AG04450 (cell line): ENCODE results near the gene PTPN4. TPM values are rescaled to one million over a fixed set of nuclear protein-coding genes. Genes with fewer than 3 reads are reported as not detected.
A peak's percentile ranks its signal among the peaks of the same experiment; 100 is the strongest.
"Not testable (repeated sequence)": the region's sequence is repeated elsewhere in the genome, so short reads cannot be mapped to it uniquely, and the experiment has no call there.

Experiments
- CTCF ChIA-PET: fragments of 300-600, 350-600 bp; formaldehyde crosslinking; extraction: SDS; loops from one replicate; lab custom pipeline; 2022; ENCODE audit warnings: antibody characterized with exemption, inconsistent platforms; lab: Charles Lee
- POLR2A ChIA-PET: fragments of 350-600 bp; formaldehyde crosslinking; extraction: SDS; loops from one replicate; lab custom pipeline; 2021; ENCODE audit warnings: antibody characterized with exemption, inconsistent platforms; lab: Yijun Ruan, JAX
- DNase-seq: peaks from one replicate; pipeline ENCODE4 v3.0.0-alpha.2; 2011; ENCODE audit warnings: low read depth, low spot score
- H3K27ac ChIP-seq: one replicate; pipeline ENCODE4 v1.5.1; 2012; ENCODE audit warnings: low read depth, low read length, control low read depth
- H3K27me3 ChIP-seq: one replicate; pipeline ENCODE4 v1.6.0; 2012; ENCODE audit warnings: low read length; ENCODE audit not compliant: control insufficient read depth, insufficient read depth
- H3K4me3 ChIP-seq: 2 replicates; pipeline ENCODE4 v1.5.1; 2011; ENCODE audit warnings: mild to moderate bottlenecking, low read depth, low read length, control low read depth
- H3K9me3 ChIP-seq: 2 replicates; pipeline ENCODE4 v1.5.1; 2012; ENCODE audit warnings: low read length; ENCODE audit not compliant: control insufficient read depth, insufficient read depth
- polyA plus RNA-seq: library from polyadenylated mRNA; depleted of rRNA; stranded (reverse); fragments of >200 nt; gene quantifications from 2 replicates; pipeline ENCODE4 v1.2.3, GENCODE V29; 2011
- TF ChIP-seq, protein P1 (sequence below): IDR thresholded peaks from 2 replicates; pipeline ENCODE4 v1.5.1; 2011; ENCODE audit warnings: low read depth, low read length, control low read depth, inconsistent platforms

Gene PTPN4
- polyA plus RNA-seq, 1 experiment, result 19.6 TPM

DNA sequence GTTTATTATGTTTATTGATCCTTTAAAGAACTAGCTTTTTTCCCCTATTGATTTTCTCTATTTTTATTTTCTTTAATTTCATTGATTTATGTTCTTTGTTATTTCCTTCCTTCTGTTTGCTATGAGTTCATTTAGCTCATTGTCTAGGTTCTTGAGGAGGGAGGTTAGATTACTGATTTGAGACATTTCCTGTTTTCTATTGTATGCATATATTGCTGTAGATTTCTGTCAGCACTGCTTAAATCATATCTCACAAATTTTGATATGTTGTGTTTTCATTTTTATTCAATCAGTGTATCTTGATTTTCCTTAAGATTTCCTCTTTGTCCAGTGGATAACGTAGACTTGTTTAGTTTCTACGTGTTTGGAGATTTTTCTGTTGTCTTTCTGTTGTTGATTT lies 43.4 kb downstream of the PTPN4 start:
- Histone ChIP-seq H3K27ac (no peak overlapping the region), H3K27me3 (no peaks in the 10 kb centered on the region), H3K4me3 (no peak overlapping the region), H3K9me3 (no peaks in the 10 kb centered on the region)
- TF ChIP-seq, protein P1, sequence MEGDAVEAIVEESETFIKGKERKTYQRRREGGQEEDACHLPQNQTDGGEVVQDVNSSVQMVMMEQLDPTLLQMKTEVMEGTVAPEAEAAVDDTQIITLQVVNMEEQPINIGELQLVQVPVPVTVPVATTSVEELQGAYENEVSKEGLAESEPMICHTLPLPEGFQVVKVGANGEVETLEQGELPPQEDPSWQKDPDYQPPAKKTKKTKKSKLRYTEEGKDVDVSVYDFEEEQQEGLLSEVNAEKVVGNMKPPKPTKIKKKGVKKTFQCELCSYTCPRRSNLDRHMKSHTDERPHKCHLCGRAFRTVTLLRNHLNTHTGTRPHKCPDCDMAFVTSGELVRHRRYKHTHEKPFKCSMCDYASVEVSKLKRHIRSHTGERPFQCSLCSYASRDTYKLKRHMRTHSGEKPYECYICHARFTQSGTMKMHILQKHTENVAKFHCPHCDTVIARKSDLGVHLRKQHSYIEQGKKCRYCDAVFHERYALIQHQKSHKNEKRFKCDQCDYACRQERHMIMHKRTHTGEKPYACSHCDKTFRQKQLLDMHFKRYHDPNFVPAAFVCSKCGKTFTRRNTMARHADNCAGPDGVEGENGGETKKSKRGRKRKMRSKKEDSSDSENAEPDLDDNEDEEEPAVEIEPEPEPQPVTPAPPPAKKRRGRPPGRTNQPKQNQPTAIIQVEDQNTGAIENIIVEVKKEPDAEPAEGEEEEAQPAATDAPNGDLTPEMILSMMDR, result no peak
- CTCF ChIA-PET, result no interaction called here
- POLR2A ChIA-PET, result no interaction called here
- DNase-seq, result no peak

DNA sequence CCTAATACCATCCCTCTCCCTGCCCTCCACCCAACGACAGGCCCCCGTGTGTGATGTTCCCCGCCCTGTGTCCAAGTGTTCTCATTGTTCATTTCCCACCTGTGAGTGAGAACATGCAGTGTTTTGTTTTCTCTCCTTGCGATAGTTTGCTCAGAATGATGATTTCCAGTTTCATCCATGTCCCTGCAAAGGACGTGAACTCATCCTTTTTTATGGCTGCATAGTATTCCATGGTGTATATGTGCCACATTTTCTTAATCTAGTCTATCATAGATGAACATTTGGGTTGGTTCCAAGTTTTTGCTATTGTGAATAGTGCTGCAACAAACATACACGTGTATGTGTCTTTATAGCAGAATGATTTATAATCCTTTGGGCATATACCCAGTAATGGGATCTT lies 44.7 kb downstream of the PTPN4 start:
- POLR2A ChIA-PET, DNase-seq, CTCF ChIA-PET: not testable (repeated sequence)

DNA sequence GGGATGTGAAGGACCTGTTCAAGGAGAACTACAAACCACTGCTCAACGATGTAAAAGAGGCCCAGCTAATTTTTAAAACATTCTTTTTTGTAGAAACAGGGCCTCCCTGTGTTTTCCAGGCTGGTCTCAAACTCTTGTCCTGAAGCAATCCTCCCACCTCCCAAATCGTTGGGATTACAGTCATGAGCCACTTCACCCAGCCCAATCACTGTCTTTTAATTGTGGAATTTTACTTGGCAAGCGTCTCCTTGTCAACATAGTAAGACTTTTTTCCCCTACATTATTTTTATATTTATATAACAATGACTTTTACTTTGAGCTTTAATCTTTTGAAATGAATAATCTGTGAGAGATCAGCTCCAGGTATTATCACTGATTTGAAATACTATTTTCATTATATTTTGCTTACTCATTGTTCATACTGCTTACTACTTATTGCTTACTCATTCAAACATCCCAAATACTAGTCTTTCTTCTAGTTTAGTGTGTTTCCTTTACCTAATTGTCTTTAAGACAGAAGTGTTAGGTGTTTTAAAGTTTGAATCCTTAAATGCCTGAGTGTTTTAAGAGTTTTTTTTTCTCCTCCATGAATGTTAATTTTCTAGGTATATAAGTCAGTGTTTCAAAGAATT lies 48.9 kb downstream of the PTPN4 start:
- TF ChIP-seq, protein P1, result no peak
- H3K9me3 ChIP-seq, result no peaks in the 10 kb centered on the region
- no peaks in the 10 kb centered on the region for H3K27me3 ChIP-seq
- H3K27ac ChIP-seq, result no peak overlapping the region
- POLR2A ChIA-PET, result no interaction called here
- no peak overlapping the region for H3K4me3 ChIP-seq
- CTCF ChIA-PET, result interaction anchor here (1.5 to 1.9 kb wide), 3 partner anchors 10 to 367 kb away, joined by 3 to 10 read pairs (median 8); no protein-coding TSS in a partner anchor
- no peak for DNase-seq

More for the DNA sequence above, 44.7 kb downstream of the PTPN4 start:
- not testable (repeated sequence) for H3K9me3 ChIP-seq, H3K4me3 ChIP-seq, H3K27ac ChIP-seq, H3K27me3 ChIP-seq

DNA sequence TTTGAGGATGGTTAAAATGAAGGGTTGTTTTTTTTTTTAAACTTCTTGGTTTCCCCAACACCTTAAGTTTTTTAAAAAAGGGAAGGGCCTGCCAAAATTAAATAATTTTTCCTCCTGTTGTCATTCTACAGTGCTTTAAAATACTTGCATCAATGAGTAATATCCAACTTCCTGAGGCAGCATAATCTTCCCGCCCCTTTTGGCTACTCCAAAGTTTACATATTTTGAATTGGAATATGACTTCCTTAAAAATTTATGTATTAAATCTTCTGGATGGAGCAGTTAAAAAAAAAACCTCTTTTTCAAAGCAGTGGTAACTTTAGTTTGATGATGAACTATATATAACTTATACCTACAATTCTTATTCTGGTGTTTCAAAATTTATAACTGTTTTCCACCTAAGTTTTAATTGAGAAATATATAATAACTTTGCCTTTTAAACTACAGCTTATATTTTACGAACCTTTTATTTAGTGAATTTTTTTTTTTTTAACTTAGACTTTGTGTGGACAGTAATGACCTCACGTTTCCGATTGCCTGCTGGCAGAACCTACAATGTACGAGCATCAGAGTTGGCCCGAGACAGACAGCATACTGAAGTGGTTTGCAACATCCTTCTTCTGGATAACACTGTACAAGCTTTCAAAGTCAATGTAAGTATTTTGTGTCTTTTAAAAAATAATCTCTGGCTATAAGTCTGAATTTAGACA lies 49.8 kb downstream of the PTPN4 start:
- DNase-seq, result peak; percentile 30
- CTCF ChIA-PET, result interaction anchor here (1.5 to 1.9 kb wide), 3 partner anchors 9 to 366 kb away, joined by 3 to 10 read pairs (median 8); no protein-coding TSS in a partner anchor
- no peak overlapping the region for H3K4me3 ChIP-seq
- TF ChIP-seq, protein P1, result no peak
- POLR2A ChIA-PET, result no interaction called here
- no peak overlapping the region for H3K27ac ChIP-seq
- no peaks in the 10 kb centered on the region for H3K9me3 ChIP-seq
- H3K27me3 ChIP-seq, result no peaks in the 10 kb centered on the region

DNA sequence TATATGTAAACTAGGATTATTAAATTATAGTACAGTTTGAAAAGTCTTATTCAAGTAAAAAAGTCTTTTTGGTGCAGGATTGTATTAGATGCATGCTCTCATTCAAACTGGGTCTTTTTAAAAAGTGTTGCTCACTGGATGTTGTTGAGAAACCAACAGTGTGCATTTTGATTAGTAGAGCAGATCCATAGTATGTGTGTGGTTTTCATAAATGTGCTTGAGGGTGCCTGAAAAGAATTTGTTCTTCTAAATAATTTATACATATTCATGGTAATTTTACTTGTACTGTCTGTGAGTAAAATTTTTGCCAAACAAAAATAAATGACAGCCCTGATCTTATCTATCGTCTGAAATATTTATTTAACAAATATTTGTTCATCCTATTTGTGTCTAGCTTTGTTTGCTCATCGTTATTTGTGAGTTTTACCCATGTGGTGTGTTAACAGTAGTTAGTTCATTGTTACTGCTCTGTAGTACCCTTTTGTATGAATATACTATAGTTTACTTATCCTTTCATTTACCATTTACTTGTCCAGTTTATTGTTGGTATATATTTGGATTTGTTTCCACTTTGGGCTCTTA lies 50.4 kb downstream of the PTPN4 start:
- no peak overlapping the region for H3K27ac ChIP-seq
- CTCF ChIA-PET, result no interaction called here
- no peak for DNase-seq
- TF ChIP-seq, protein P1, result no peak
- H3K9me3 ChIP-seq, result no peaks in the 10 kb centered on the region
- POLR2A ChIA-PET, result no interaction called here
- no peaks in the 10 kb centered on the region for H3K27me3 ChIP-seq
- no peak overlapping the region for H3K4me3 ChIP-seq
